Colonic mucosa (tissue), 4 donors: Measurements from ENCODE around the gene PDCD6IP. TPM values are rescaled to one million over a fixed set of nuclear protein-coding genes. Genes with fewer than 3 reads are reported as not detected.

Experiments
- DNase-seq: peaks from one replicate; pipeline ENCODE4 v3.0.0-alpha.2; 2020
- H3K27ac ChIP-seq: fragments of 200-600 bp; one replicate; pipeline ENCODE4 v1.8.0; 2021
- H3K27me3 ChIP-seq: fragments of 200-600 bp; one replicate; pipeline ENCODE4 v1.8.0; 2021
- H3K36me3 ChIP-seq: fragments of 200-600 bp; one replicate; pipeline ENCODE4 v1.8.0; 2021
- H3K4me1 ChIP-seq: fragments of 200-600 bp; one replicate; pipeline ENCODE4 v1.8.0; 2021; ENCODE audit warnings: mild to moderate bottlenecking
- H3K4me3 ChIP-seq: fragments of 200-600 bp; one replicate; pipeline ENCODE4 v1.8.0; 2021
- H3K9ac ChIP-seq, 2 donors: one replicate each; pipeline ENCODE4 v1.7.0; 2013; ENCODE audit warnings: control low read depth in 2 of 2, low read depth in 2 of 2, low read length in 2 of 2
- H3K9me3 ChIP-seq: fragments of 200-600 bp; one replicate; pipeline ENCODE4 v1.8.0; 2021
- CTCF ChIP-seq: fragments of 200-600 bp; IDR thresholded peaks from one replicate; pipeline ENCODE4 v1.8.0; 2022; ENCODE audit warnings: antibody characterized with exemption, mild to moderate bottlenecking
- intact Hi-C: fragments of 100-400 bp; cut with DNase I; formaldehyde crosslinking; loops from one replicate; pipeline ENCODE4 v1.14.1; 2022
- total RNA-seq, 2 donors: library from RNA; stranded (reverse); fragmentation: NEBNext Ultra II Directional in 1 of 2; extraction: Animal tissue kit (Norgen Biotek cat#: 25700) in 1 of 2; gene quantifications; one replicate each; pipeline ENCODE4 v1.2.1, GENCODE V29; 2021
- donor health status: healthy.
- donor health status: DM: no; HTN: no; CAD: no.
- donor health status: DM: no; HTN: no; CAD: no.

PDCD6IP gene
- total RNA-seq, 2 donors from 2014 or later = 388 to 492 TPM

GRCh38 chr3:33897306-33897705 is 98.9 kb downstream of the PDCD6IP start:
- no peak overlapping the region for H3K9ac ChIP-seq
- no peak overlapping the region for H3K4me3 ChIP-seq
- no peaks in the 10 kb centered on the region for H3K4me1 ChIP-seq
- no peaks in the 10 kb centered on the region for H3K36me3 ChIP-seq
- TF ChIP-seq CTCF = no peak
- DNase-seq = no peak
- intact Hi-C loops = no loop called here
- H3K27me3 ChIP-seq = no peaks in the 10 kb centered on the region
- no peaks in the 10 kb centered on the region for H3K9me3 ChIP-seq
- no peak overlapping the region for H3K27ac ChIP-seq

GRCh38 chr3:33898901-33899300 is 100.5 kb downstream of the PDCD6IP start:
- no peak for DNase-seq
- no peak overlapping the region for H3K9ac ChIP-seq
- H3K27me3 ChIP-seq = no peaks in the 10 kb centered on the region
- no peak overlapping the region for H3K4me3 ChIP-seq
- no peak for TF ChIP-seq CTCF
- H3K36me3 ChIP-seq = no peaks in the 10 kb centered on the region
- no peaks in the 10 kb centered on the region for H3K9me3 ChIP-seq
- no peaks in the 10 kb centered on the region for H3K4me1 ChIP-seq
- no peak overlapping the region for H3K27ac ChIP-seq
- intact Hi-C loops = no loop called here

- Histone ChIP-seq H3K27me3 (no peaks in the 10 kb centered on the region), H3K36me3 (no peaks in the 10 kb centered on the region), H3K4me1 (no peaks in the 10 kb centered on the region), H3K9ac (no peak overlapping the region), H3K9me3 (no peaks in the 10 kb centered on the region), H3K4me3 (no peak overlapping the region), H3K27ac (no peak overlapping the region)
- no peak for DNase-seq
- TF ChIP-seq CTCF = no peak
- intact Hi-C loops = no loop called here
These were observed 102.0 kb downstream of the PDCD6IP start for GRCh38 chr3:33900440-33900808.

GRCh38 chr3:33900809-33901505 is 102.5 kb downstream of the PDCD6IP start:
- intact Hi-C loops = no loop called here

GRCh38 chr3:33901862-33902563 is 103.6 kb downstream of the PDCD6IP start:
- no peak for DNase-seq
- TF ChIP-seq CTCF = no peak
- intact Hi-C loops = no loop called here
- no peaks in the 10 kb centered on the region for H3K36me3 ChIP-seq
- H3K27me3 ChIP-seq = no peaks in the 10 kb centered on the region
- no peak overlapping the region for H3K4me3 ChIP-seq
- no peaks in the 10 kb centered on the region for H3K4me1 ChIP-seq
- H3K9me3 ChIP-seq = no peaks in the 10 kb centered on the region
- no peak overlapping the region for H3K9ac ChIP-seq
- no peak overlapping the region for H3K27ac ChIP-seq

More at GRCh38 chr3:33900809-33901505, 102.5 kb downstream of the PDCD6IP start:
- TF ChIP-seq CTCF = no peak
- H3K4me3 ChIP-seq = no peak overlapping the region
- no peak overlapping the region for H3K27ac ChIP-seq
- H3K9ac ChIP-seq = no peak overlapping the region
- no peaks in the 10 kb centered on the region for H3K9me3 ChIP-seq
- no peaks in the 10 kb centered on the region for H3K36me3 ChIP-seq
- no peaks in the 10 kb centered on the region for H3K27me3 ChIP-seq
- no peaks in the 10 kb centered on the region for H3K4me1 ChIP-seq
- DNase-seq = no peak
